HepG2 (cell line): ENCODE results near the gene KIF6. TPM values are rescaled to one million over a fixed set of nuclear protein-coding genes. Genes with fewer than 3 reads are reported as not detected.

Experiments
- ATAC-seq: fragments of 200-7000 bp; cut with Tn5 transposase; 3 replicates; pipeline ENCODE4 v1.9.1; 2020; ENCODE audit warnings: mild to moderate bottlenecking, moderate library complexity
- BruUV-seq: library from RNA; stranded (reverse); fragments of 400-500 nt; replicated peaks from 2 replicates; lab custom pipeline; 2021; lab: Mats Ljungman, UMichigan
- CTCF ChIA-PET: fragments of 300-600 bp; formaldehyde crosslinking; extraction: SDS; loops from one replicate; lab custom pipeline; 2021; ENCODE audit warnings: low total read pairs, inconsistent platforms, low intra/inter-chr PET ratio; lab: Yijun Ruan, JAX
- POLR2A ChIA-PET: fragments of 350-600 bp; sonication (Branson Sonifier 250); formaldehyde crosslinking; loops from one replicate; lab custom pipeline; 2020; ENCODE audit warnings: antibody characterized with exemption, inconsistent platforms; lab: Yijun Ruan, JAX
- DNase-seq: peaks from one replicate; pipeline ENCODE4 v3.0.0-alpha.2; 2015; ENCODE audit warnings: low spot score
- FAIRE-seq: peaks from 3 replicates; lab custom pipeline; 2011; peaks lifted over from hg19 to GRCh38; lab: Jason Lieb, UNC
- H2AFZ ChIP-seq: one replicate; pipeline ENCODE4 v1.6.1; 2011; ENCODE audit warnings: low read length, inconsistent platforms
- H3K27ac ChIP-seq: fragments of 300-600 bp; 3 replicates; pipeline ENCODE4 v1.8.0; 2011; ENCODE audit warnings: mixed run types, mild to moderate bottlenecking, mixed read lengths, low read length, inconsistent platforms; ENCODE audit not compliant: insufficient read depth; ENCODE audit errors: extremely low read length
- H3K27me3 ChIP-seq, 2 experiments: fragments of 200-600 bp in 1 of 2; 2 replicates in 1 of 2; 3 replicates in 1 of 2; pipeline versions ENCODE4 v1.6.0 to v1.8.0; 2011; ENCODE audit warnings: low read length in 2 of 2, mild to moderate bottlenecking in 2 of 2, moderate library complexity in 2 of 2, inconsistent platforms in 1 of 2; ENCODE audit not compliant: insufficient read depth in 2 of 2, control insufficient read depth in 1 of 2
- H3K36me3 ChIP-seq, 2 experiments: fragments of 200-600 bp in 1 of 2; replicated peaks in 1 of 2; 2 replicates in 1 of 2; 3 replicates in 1 of 2; pipeline versions ENCODE4 v1.5.1 to v1.8.0; 2011; ENCODE audit warnings: low read length in 2 of 2, inconsistent platforms in 1 of 2; ENCODE audit not compliant: insufficient read depth in 2 of 2, control insufficient read depth in 1 of 2
- H3K4me1 ChIP-seq: 2 replicates; pipeline ENCODE4 v1.5.1; 2012; ENCODE audit warnings: low read length, inconsistent platforms; ENCODE audit not compliant: insufficient read depth
- H3K4me2 ChIP-seq: 2 replicates; pipeline ENCODE4 v1.6.0; 2011; ENCODE audit warnings: low read depth, low read length, inconsistent platforms
- H3K4me3 ChIP-seq, 3 experiments: fragments of 200-600 bp in 1 of 3; sonication (generic), shearing (Covaris generic) in 1 of 3; replicated peaks in 1 of 3; 2 replicates each; pipeline ENCODE4 v1.5.1; 2011 to 2016; ENCODE audit warnings: low read length in 3 of 3, inconsistent platforms in 2 of 3, low read depth in 2 of 3, mild to moderate bottlenecking in 2 of 3, control low read depth in 1 of 3, mixed read lengths in 1 of 3; ENCODE audit not compliant: insufficient read depth in 1 of 3
- H3K79me2 ChIP-seq: one replicate; pipeline ENCODE4 v1.6.1; 2011; ENCODE audit warnings: low read length, inconsistent platforms; ENCODE audit not compliant: insufficient read depth
- H3K9ac ChIP-seq: 2 replicates; pipeline ENCODE4 v1.6.0; 2011; ENCODE audit warnings: mild to moderate bottlenecking, low read depth, low read length, inconsistent platforms; ENCODE audit not compliant: insufficient read depth
- H3K9me3 ChIP-seq: 2 replicates; pipeline ENCODE4 v1.5.1; 2012; ENCODE audit warnings: mild to moderate bottlenecking, low read length
- H4K20me1 ChIP-seq: 2 replicates; pipeline ENCODE4 v1.6.0; 2011; ENCODE audit warnings: inconsistent platforms, mild to moderate bottlenecking, low read length, moderate library complexity; ENCODE audit not compliant: insufficient read depth
- AGO1 ChIP-seq: fragments of 200-400 bp; formaldehyde crosslinking; IDR thresholded peaks from 2 replicates; pipeline ENCODE4 v1.6.1; 2017; ENCODE audit warnings: mild to moderate bottlenecking, low read depth, low read length, moderate library complexity; ENCODE audit not compliant: poor library complexity, severe bottlenecking
- HOXA3 ChIP-seq: sonication (generic); formaldehyde crosslinking; IDR thresholded peaks from 2 replicates; pipeline ENCODE4 v1.5.0; 2020; ENCODE audit warnings: missing genetic modification reagents
- MAF1 ChIP-seq: sonication (generic); formaldehyde crosslinking; IDR thresholded peaks from 2 replicates; pipeline ENCODE4 v1.5.0; 2020; ENCODE audit warnings: missing genetic modification reagents, borderline replicate concordance
- MAFF ChIP-seq: IDR thresholded peaks from 2 replicates; pipeline ENCODE4 v1.6.1; 2011; ENCODE audit warnings: low read depth, low read length, improper control_type of control experiment
- MAFK ChIP-seq, 2 experiments: IDR thresholded peaks in 1 of 2; conservative IDR thresholded peaks in 1 of 2; 2 replicates each; pipeline ENCODE4 v1.6.1; 2011; ENCODE audit warnings: improper control_type of control experiment in 2 of 2, low read length in 2 of 2
- MIER2 ChIP-seq: IDR thresholded peaks from 2 replicates; pipeline ENCODE4 v1.6.1; 2016; ENCODE audit warnings: missing biosample characterization, missing genetic modification reagents
- NFYC ChIP-seq: IDR thresholded peaks from 2 replicates; pipeline ENCODE4 v1.6.1; 2016; ENCODE audit warnings: missing genetic modification reagents, missing compliant biosample characterization
- RFX5 ChIP-seq: IDR thresholded peaks from 2 replicates; pipeline ENCODE4 v1.6.1; 2011; ENCODE audit warnings: low read depth, low read length, improper control_type of control experiment
- RFXANK ChIP-seq: IDR thresholded peaks from 2 replicates; pipeline ENCODE4 v1.6.1; 2016
- TBL1XR1 ChIP-seq: fragments of 150-350 bp; IDR thresholded peaks from 2 replicates; pipeline ENCODE4 v1.6.1; 2014; ENCODE audit warnings: borderline replicate concordance, low read length; ENCODE audit not compliant: partially characterized antibody
- ZNF619 ChIP-seq: sonication (generic); formaldehyde crosslinking; IDR thresholded peaks from 2 replicates; pipeline ENCODE4 v1.4.0; 2020; ENCODE audit warnings: mild to moderate bottlenecking, missing genetic modification reagents
- ZNF660 ChIP-seq: sonication (generic); formaldehyde crosslinking; IDR thresholded peaks from 2 replicates; pipeline ENCODE4 v1.5.1; 2020; ENCODE audit warnings: mild to moderate bottlenecking, low read depth, missing genetic modification reagents, borderline replicate concordance
- ZNF703 ChIP-seq: sonication (generic); formaldehyde crosslinking; IDR thresholded peaks from 2 replicates; pipeline ENCODE4 v1.5.1; 2020; ENCODE audit warnings: missing genetic modification reagents, mild to moderate bottlenecking, moderate library complexity, borderline replicate concordance
- WGBS: methylation state at CpG from one replicate; pipeline ENCODE4 v1.1.6; 2017; ENCODE audit warnings: low lambda C conversion rate; 5-methylcytosine and 5-hydroxymethylcytosine counted together
- in situ Hi-C: cut with HindIII; loops from 2 replicates; pipeline ENCODE4 v1.10.0; 2017; ENCODE audit warnings: low pct_unique_long_range_greater_than_20kb; ENCODE audit not compliant: extremely low pct_ligation_motif_present
- intact Hi-C: fragments of 100-400 bp; cut with micrococcal nuclease; formaldehyde crosslinking; loops from one replicate; pipeline ENCODE4 v1.10.0; 2022; ENCODE audit not compliant: unreplicated experiment
- polyA plus RNA-seq, 8 experiments: library from polyadenylated mRNA; depleted of rRNA in 3 of 8; stranded (reverse) in 7 of 8; unstranded in 1 of 8; fragments of >200 nt; fragmentation: Illumina TruSeq in 4 of 8; extraction: Trizol in 4 of 8; gene quantifications; 2 replicates each; pipeline versions ENCODE4 v1.2.1 to v1.2.3, GENCODE V29; 2011 to 2016; ENCODE audit warnings: low read depth in 4 of 8, missing spikeins in 1 of 8, mixed read lengths in 1 of 8; ENCODE audit not compliant: insufficient read depth in 1 of 8
- total RNA-seq, 5 experiments: library from RNA; depleted of rRNA; stranded (reverse); fragments of >200 nt; fragmentation: Illumina TruSeq; extraction: Trizol; gene quantifications; 2 replicates each; pipeline ENCODE4 v1.2.3, GENCODE V29; 2016; ENCODE audit warnings: low read depth in 1 of 5
- TF ChIP-seq, protein P1 (sequence below): sonication (generic); formaldehyde crosslinking; conservative IDR thresholded peaks from 2 replicates; pipeline ENCODE4 v1.8.0; 2022; ENCODE audit warnings: low read depth, missing genetic modification reagents
- TF ChIP-seq, protein P2 (sequence below): sonication (generic); formaldehyde crosslinking; IDR thresholded peaks from 2 replicates; pipeline ENCODE4 v1.4.0; 2020; ENCODE audit warnings: missing genetic modification reagents, borderline replicate concordance

The KIF6 gene
- total and polyA plus RNA-seq, 2 of the 13 experiments (the other 11 are each of a cell fraction or from before 2014, with no cell fraction given): 0.04 to 0.27 TPM

DNA sequence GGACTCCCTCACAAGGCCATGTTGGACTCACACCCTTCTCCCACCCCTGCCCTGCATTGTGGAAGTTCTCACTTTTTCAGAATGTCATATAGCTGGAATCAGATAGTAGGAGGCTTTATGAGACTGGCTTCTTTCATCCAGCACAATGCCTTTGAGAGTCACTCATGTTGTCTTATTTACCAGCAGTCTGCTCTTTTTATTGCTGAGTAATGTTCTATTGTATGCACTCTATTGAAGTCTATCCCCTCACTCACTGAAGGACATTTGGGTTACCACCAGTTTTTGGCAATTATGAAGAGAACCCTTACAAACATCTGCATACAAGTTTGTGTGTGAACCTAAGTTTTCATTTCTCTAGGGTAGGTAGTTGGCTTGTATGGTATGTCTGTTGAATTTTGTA is 321.9 kb downstream of the KIF6 start:
- no peak for TF ChIP-seq RFX5
- peak; percentile 44; the same call in 1 of the 2 replicates for TF ChIP-seq MAFF
- TF ChIP-seq MAFK (conservative IDR thresholded peaks at IDR 0.05 in 1 of 2, IDR thresholded peaks at IDR 0.05 in 1 of 2; ENCODE audit: low read length in 2 of 2): peak; percentile 19 to 61; a peak in 2 of 4 replicates
- TF ChIP-seq, all 625 proteins: peak for 2
- Histone ChIP-seq H3K36me3 (no peaks in the 10 kb centered on the region), H3K4me2 (no peak overlapping the region), H3K27me3 (no peaks in the 10 kb centered on the region), H3K4me1 (no peaks in the 10 kb centered on the region), H3K4me3 (no peak overlapping the region), H2AFZ (no peak overlapping the region), H3K9ac (no peak overlapping the region), H3K9me3 (no peaks in the 10 kb centered on the region; the same call in 1 of the 2 replicates), H3K27ac (no peak overlapping the region), H4K20me1 (no peaks in the 10 kb centered on the region), H3K79me2 (no peaks in the 10 kb centered on the region)
- intact Hi-C loops (no loop called here), in situ Hi-C loops (no loop called here)
- FAIRE-seq (no peak), ATAC-seq (no peak), DNase-seq (no peak)
- ChIA-PET CTCF (no interaction called here), POLR2A (no interaction called here)
- no TSS peak for BruUV-seq

GRCh38 chr6:39402239-39402751 is 322.9 kb downstream of the KIF6 start:
- H3K4me3 ChIP-seq: no peak overlapping the region
- ATAC-seq: no peak
- TF ChIP-seq HOXA3 (no peak), TBL1XR1 (no peak), ZNF619 (CRISPR knock-in tag) (no peak), MIER2 (CRISPR knock-in tag) (no peak), ZNF660 (no peak), MAF1 (CRISPR knock-in tag) (no peak), AGO1 (no peak), NFYC (CRISPR knock-in tag) (no peak), ZNF703 (CRISPR knock-in tag) (no peak), RFXANK (CRISPR knock-in tag) (no peak)
- TF ChIP-seq, protein P1, sequence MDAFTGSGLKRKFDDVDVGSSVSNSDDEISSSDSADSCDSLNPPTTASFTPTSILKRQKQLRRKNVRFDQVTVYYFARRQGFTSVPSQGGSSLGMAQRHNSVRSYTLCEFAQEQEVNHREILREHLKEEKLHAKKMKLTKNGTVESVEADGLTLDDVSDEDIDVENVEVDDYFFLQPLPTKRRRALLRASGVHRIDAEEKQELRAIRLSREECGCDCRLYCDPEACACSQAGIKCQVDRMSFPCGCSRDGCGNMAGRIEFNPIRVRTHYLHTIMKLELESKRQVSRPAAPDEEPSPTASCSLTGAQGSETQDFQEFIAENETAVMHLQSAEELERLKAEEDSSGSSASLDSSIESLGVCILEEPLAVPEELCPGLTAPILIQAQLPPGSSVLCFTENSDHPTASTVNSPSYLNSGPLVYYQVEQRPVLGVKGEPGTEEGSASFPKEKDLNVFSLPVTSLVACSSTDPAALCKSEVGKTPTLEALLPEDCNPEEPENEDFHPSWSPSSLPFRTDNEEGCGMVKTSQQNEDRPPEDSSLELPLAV: no peak
- TF ChIP-seq, protein P2, sequence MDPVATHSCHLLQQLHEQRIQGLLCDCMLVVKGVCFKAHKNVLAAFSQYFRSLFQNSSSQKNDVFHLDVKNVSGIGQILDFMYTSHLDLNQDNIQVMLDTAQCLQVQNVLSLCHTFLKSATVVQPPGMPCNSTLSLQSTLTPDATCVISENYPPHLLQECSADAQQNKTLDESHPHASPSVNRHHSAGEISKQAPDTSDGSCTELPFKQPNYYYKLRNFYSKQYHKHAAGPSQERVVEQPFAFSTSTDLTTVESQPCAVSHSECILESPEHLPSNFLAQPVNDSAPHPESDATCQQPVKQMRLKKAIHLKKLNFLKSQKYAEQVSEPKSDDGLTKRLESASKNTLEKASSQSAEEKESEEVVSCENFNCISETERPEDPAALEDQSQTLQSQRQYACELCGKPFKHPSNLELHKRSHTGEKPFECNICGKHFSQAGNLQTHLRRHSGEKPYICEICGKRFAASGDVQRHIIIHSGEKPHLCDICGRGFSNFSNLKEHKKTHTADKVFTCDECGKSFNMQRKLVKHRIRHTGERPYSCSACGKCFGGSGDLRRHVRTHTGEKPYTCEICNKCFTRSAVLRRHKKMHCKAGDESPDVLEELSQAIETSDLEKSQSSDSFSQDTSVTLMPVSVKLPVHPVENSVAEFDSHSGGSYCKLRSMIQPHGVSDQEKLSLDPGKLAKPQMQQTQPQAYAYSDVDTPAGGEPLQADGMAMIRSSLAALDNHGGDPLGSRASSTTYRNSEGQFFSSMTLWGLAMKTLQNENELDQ (CRISPR knock-in tag): no peak
- TF ChIP-seq, all 625 proteins: peak for 0
- in situ Hi-C loops: no loop called here
- Histone ChIP-seq H2AFZ (no peak overlapping the region), H3K9ac (no peak overlapping the region), H3K4me2 (no peak overlapping the region), H4K20me1 (no peaks in the 10 kb centered on the region), H3K27me3 (no peaks in the 10 kb centered on the region), H3K79me2 (no peaks in the 10 kb centered on the region), H3K4me1 (no peaks in the 10 kb centered on the region), H3K36me3 (no peaks in the 10 kb centered on the region), H3K27ac (no peak overlapping the region), H3K9me3 (no peaks in the 10 kb centered on the region; the same call in 1 of the 2 replicates)
- 16% methylated on average over 7 of the region's 7 CpGs for WGBS
- CTCF ChIA-PET: no interaction called here
- intact Hi-C loops: no loop called here
- BruUV-seq: no TSS peak
- no peak for DNase-seq
- no peak for FAIRE-seq
- POLR2A ChIA-PET: no interaction called here
